AG10803 (cell line): ENCODE data around the gene RASGRP4.

Experiments
- DNase-seq: peaks from one replicate; pipeline ENCODE4 v3.0.0; 2010; ENCODE audit warnings: low read depth
- H3K4me3 ChIP-seq: 2 replicates; pipeline ENCODE4 v1.5.1; 2011; ENCODE audit warnings: mild to moderate bottlenecking, low read length, control low read depth
- TF ChIP-seq, protein P1 (sequence below): conservative IDR thresholded peaks from 2 replicates; pipeline ENCODE4 v1.5.1; 2011; ENCODE audit warnings: mild to moderate bottlenecking, low read length, control low read depth, inconsistent platforms

The RASGRP4 gene

DNA sequence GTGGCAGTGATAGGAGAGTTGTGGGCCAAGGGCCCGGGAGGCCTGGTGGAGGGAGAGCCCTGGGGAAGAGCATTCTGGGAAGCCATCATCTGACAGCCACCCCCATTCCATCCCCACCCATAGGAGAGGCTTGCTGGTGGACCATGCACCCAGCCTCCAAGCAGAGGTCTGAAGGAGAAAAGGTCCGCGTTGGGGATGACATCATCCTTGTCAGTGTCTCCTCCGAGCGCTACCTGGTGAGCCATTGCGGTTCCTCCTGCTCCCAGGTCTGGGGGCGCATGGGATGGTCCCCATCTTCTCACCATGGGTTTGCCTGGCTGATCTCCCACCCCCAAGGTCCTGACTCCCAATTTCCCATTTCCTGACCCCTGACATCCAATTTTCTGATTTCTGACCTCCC is 18.0 kb upstream of the RASGRP4 start:
- no peak overlapping the region for H3K4me3 ChIP-seq
- TF ChIP-seq, protein P1, sequence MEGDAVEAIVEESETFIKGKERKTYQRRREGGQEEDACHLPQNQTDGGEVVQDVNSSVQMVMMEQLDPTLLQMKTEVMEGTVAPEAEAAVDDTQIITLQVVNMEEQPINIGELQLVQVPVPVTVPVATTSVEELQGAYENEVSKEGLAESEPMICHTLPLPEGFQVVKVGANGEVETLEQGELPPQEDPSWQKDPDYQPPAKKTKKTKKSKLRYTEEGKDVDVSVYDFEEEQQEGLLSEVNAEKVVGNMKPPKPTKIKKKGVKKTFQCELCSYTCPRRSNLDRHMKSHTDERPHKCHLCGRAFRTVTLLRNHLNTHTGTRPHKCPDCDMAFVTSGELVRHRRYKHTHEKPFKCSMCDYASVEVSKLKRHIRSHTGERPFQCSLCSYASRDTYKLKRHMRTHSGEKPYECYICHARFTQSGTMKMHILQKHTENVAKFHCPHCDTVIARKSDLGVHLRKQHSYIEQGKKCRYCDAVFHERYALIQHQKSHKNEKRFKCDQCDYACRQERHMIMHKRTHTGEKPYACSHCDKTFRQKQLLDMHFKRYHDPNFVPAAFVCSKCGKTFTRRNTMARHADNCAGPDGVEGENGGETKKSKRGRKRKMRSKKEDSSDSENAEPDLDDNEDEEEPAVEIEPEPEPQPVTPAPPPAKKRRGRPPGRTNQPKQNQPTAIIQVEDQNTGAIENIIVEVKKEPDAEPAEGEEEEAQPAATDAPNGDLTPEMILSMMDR: no peak
- DNase-seq: no peak

GRCh38 chr19:38443458-38443999 is 17.5 kb upstream of the RASGRP4 start:
- TF ChIP-seq, protein P1: no peak
- H3K4me3 ChIP-seq: no peak overlapping the region
- no peak for DNase-seq

- no peak for DNase-seq
- H3K4me3 ChIP-seq: no peak overlapping the region
- TF ChIP-seq, protein P1: no peak
These were observed 16.7 kb upstream of the RASGRP4 start for GRCh38 chr19:38442736-38443135.

DNA sequence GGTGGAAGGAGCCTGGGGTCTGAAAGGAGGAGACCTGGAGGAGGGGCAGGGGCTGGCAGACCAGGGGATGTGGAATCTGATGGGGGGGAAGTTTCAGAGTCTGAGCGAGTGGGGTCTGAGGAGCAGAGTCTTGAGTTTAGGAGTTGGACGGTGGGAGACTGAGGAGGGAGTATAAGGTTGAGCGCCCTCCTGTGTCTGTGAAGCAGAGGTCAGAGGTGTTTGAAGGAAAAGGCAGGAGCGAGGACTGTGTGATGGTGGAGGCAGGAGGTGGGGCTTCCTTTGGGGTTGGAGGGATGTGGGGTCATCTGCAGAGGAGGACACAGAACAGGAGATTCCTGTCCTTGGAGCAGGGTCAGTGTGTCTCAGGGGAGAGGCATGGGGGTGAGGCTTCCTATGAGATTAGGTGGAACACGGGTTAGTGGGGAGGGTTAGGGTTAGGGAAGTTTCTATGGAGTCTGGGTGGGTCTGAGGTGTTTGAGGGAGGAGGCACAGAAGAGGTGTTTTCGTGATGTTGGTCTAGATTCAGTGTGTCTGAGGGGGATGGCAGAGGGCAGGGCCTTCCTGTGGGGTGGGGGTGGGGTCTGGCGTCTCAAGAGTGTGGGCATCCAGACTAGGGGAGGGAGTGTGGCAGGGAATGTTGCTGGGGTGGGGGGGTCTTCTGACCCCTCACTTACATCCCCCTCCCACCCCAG is 15.8 kb upstream of the RASGRP4 start:
- H3K4me3 ChIP-seq: no peak overlapping the region
- TF ChIP-seq, protein P1: peak; percentile 16
- DNase-seq: no peak

DNA sequence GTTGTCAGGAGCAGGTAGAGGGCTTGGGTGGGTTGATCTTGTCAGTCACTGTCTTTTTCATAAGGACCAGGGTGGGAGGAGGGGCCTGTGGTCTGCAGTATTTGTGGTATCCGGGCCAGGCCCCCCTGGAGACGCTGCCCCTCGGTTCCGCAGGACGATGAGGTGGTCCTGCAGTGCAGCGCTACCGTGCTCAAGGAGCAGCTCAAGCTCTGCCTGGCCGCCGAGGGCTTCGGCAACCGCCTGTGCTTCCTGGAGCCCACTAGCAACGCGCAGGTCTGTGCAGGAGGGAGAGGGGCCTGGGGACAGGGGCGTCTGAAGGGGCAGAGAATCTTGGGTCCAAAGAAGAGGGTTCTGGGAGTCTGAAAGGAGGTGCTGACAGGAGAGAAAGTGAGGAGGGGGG is 14.6 kb upstream of the RASGRP4 start:
- no peak for DNase-seq
- H3K4me3 ChIP-seq: no peak overlapping the region
- TF ChIP-seq, protein P1: no peak

DNA sequence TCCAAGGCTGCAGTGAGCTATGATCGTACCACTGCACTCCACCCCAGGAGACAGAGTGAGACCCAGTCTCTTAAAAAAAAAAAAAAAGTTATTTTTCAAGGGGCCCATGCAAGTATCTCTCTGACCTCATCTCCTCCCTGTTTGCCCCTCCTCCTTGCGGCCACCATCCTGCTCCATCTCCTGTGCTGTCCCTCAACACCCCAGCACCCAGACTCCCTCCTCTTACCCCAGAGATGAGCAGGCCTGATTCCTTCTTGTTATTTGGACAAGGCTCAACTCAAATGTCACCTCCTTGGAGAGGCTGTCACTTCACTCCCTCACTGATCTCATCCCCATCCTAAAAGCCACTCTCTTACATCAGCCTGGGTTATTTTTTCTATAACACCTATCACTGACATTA is 11.9 kb upstream of the RASGRP4 start:
- no peak for DNase-seq
- H3K4me3 ChIP-seq: no peak overlapping the region
- TF ChIP-seq, protein P1: no peak

DNA sequence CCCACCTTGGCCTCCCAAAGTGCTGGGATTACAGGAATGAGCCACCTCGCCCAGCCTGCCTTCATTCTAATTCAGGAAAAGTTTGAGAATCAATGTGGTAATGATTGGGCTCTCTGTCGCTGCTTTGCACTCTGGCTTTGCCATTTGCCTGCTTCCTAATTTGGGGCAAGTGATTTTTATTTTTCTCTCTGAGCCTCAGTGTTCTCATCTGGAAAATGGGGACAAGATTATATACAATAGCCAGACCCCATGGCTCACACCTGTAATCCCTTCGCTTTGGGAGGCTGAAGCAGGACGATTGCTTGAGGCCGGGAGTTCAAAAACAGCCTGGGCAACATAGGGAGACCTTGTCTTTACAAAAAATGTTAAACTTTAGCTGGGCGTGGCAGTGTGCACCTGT is 11.3 kb upstream of the RASGRP4 start:
- TF ChIP-seq, protein P1: no peak
- no peak for DNase-seq
- no peak overlapping the region for H3K4me3 ChIP-seq
